Activated CD4-positive, alpha-beta T cell treated with anti-CD3 and anti-CD28 coated beads for 36 hours (primary cell): Measurements from ENCODE around the gene MAP3K4. TPM values are rescaled to one million over a fixed set of nuclear protein-coding genes. Genes with fewer than 3 reads are reported as not detected.

Experiments used
- ATAC-seq: fragments of 200-7000 bp; cut with Tn5 transposase; one replicate; pipeline ENCODE4 v1.10.0; 2021; ENCODE audit warnings: mild to moderate bottlenecking, moderate library complexity
- CTCF ChIA-PET: fragments of 350-600 bp; sonication (Branson Sonifier 250); formaldehyde crosslinking; loops from one replicate; lab custom pipeline; 2021; ENCODE audit warnings: antibody characterized with exemption; lab: Charles Lee
- POLR2A ChIA-PET: fragments of 350-600 bp; sonication (Branson Sonifier 250); formaldehyde crosslinking; loops from one replicate; lab custom pipeline; 2021; ENCODE audit warnings: antibody characterized with exemption, inconsistent platforms; lab: Charles Lee
- DNase-seq: peaks from one replicate; pipeline ENCODE4 v3.0.0-alpha.2; 2020
- H3K27ac Mint-ChIP-seq: one replicate; pipeline ENCODE4 v1.8.0; 2021; ENCODE audit warnings: mixed read lengths
- H3K27me3 Mint-ChIP-seq: one replicate; pipeline ENCODE4 v1.8.0; 2021; ENCODE audit warnings: mixed read lengths
- H3K36me3 Mint-ChIP-seq: one replicate; pipeline ENCODE4 v1.8.0; 2021; ENCODE audit warnings: low read depth, mixed read lengths
- H3K4me1 Mint-ChIP-seq: one replicate; pipeline ENCODE4 v1.8.0; 2021; ENCODE audit warnings: mixed read lengths
- H3K4me3 Mint-ChIP-seq: one replicate; pipeline ENCODE4 v1.8.0; 2021; ENCODE audit warnings: mild to moderate bottlenecking, moderate library complexity, mixed read lengths
- H3K9me3 Mint-ChIP-seq: one replicate; pipeline ENCODE4 v1.8.0; 2021; ENCODE audit warnings: low read depth, mixed read lengths
- intact Hi-C, 2 experiments: fragments of 100-400 bp; cut with DNase I in 1 of 2; cut with micrococcal nuclease in 1 of 2; formaldehyde crosslinking; loops; one replicate each; pipeline versions ENCODE4 v1.14.2 to v1.15.1; 2022 to 2024; cut with DNase I, micrococcal nuclease
- total RNA-seq, 2 experiments: library from RNA; stranded (reverse); gene quantifications; one replicate each; pipeline ENCODE4 v1.2.3, GENCODE V29; 2021

Gene MAP3K4
- total RNA-seq, 2 experiments from 2014 or later: 45.3 to 61.2 TPM

GRCh38 chr6:161009991-161010390, 18.4 kb downstream of the MAP3K4 start:
- CTCF ChIA-PET: interaction anchor here (3.4 kb wide), 1 partner anchor 12 kb away, joined by 11 read pairs; no protein-coding TSS in a partner anchor
- intact Hi-C loops: no loop called here

GRCh38 chr6:161010418-161010817, 18.8 kb downstream of the MAP3K4 start:
- DNase-seq (no peak), ATAC-seq (no peak)
- no peaks in the 10 kb centered on the region for H3K27me3 Mint-ChIP-seq
- H3K9me3 Mint-ChIP-seq: no peaks in the 10 kb centered on the region
- intact Hi-C loops: no loop called here
- H3K4me1 Mint-ChIP-seq: peaks cover 30% of the 10 kb centered on the region
- CTCF ChIA-PET: interaction anchor here (3.4 kb wide), 1 partner anchor 12 kb away, joined by 11 read pairs; no protein-coding TSS in a partner anchor
- POLR2A ChIA-PET: no interaction called here
- no peak overlapping the region for H3K27ac Mint-ChIP-seq
- H3K36me3 Mint-ChIP-seq: peaks cover 12% of the 10 kb centered on the region
- no peak overlapping the region for H3K4me3 Mint-ChIP-seq

More at GRCh38 chr6:161009991-161010390, 18.4 kb downstream of the MAP3K4 start:
- no peak overlapping the region for H3K4me3 Mint-ChIP-seq
- H3K4me1 Mint-ChIP-seq: peaks cover 27% of the 10 kb centered on the region
- no peaks in the 10 kb centered on the region for H3K9me3 Mint-ChIP-seq
- POLR2A ChIA-PET: interaction anchor here (0.7 kb wide), 1 partner anchor 19 kb away, joined by 3 read pairs; the partner anchor contains the start of gene MAP3K4
- no peak overlapping the region for H3K27ac Mint-ChIP-seq
- no peak for ATAC-seq
- no peaks in the 10 kb centered on the region for H3K27me3 Mint-ChIP-seq
- H3K36me3 Mint-ChIP-seq: peaks cover 9% of the 10 kb centered on the region
- no peak for DNase-seq

GRCh38 chr6:161011492-161012480, 20.2 kb downstream of the MAP3K4 start:
- Mint-ChIP-seq H3K27ac (no peak overlapping the region), H3K9me3 (no peaks in the 10 kb centered on the region), H3K36me3 (peaks cover 17% of the 10 kb centered on the region), H3K27me3 (no peaks in the 10 kb centered on the region), H3K4me1 (peaks cover 33% of the 10 kb centered on the region), H3K4me3 (no peak overlapping the region)
- DNase-seq (no peak), ATAC-seq (no peak)
- CTCF ChIA-PET: interaction anchor here (1.0 to 3.4 kb wide), 2 partner anchors 10 to 13 kb away, joined by 3 to 11 read pairs; no protein-coding TSS in a partner anchor
- intact Hi-C loops: no loop called here
- POLR2A ChIA-PET: no interaction called here

GRCh38 chr6:161013695-161014094, 22.1 kb downstream of the MAP3K4 start:
- intact Hi-C loops: no loop called here
- no peak for ATAC-seq
- Mint-ChIP-seq H3K27ac (no peak overlapping the region), H3K4me1 (peaks cover 38% of the 10 kb centered on the region), H3K9me3 (no peaks in the 10 kb centered on the region), H3K4me3 (no peak overlapping the region), H3K36me3 (peaks cover 17% of the 10 kb centered on the region), H3K27me3 (no peaks in the 10 kb centered on the region)
- ChIA-PET POLR2A (no interaction called here), CTCF (interaction anchor here (1.3 kb wide), 1 partner anchor 103 kb away, joined by 3 read pairs; no protein-coding TSS in a partner anchor)
- DNase-seq: no peak

- peaks cover 26% of the 10 kb centered on the region for H3K36me3 Mint-ChIP-seq
- intact Hi-C loops: no loop called here
- H3K27me3 Mint-ChIP-seq: no peaks in the 10 kb centered on the region
- H3K4me3 Mint-ChIP-seq: no peak overlapping the region
- H3K9me3 Mint-ChIP-seq: peaks cover 3% of the 10 kb centered on the region
- ATAC-seq: no peak
- H3K27ac Mint-ChIP-seq: no peak overlapping the region
- no peak for DNase-seq
- ChIA-PET CTCF (interaction anchor here (0.7 kb wide), 1 partner anchor 9 kb away, joined by 3 read pairs; no protein-coding TSS in a partner anchor), POLR2A (no interaction called here)
- peaks cover 33% of the 10 kb centered on the region for H3K4me1 Mint-ChIP-seq
Observed at GRCh38 chr6:161017766-161018564, 26.4 kb downstream of the MAP3K4 start.

- Mint-ChIP-seq H3K27ac (no peak overlapping the region), H3K36me3 (peaks cover 24% of the 10 kb centered on the region), H3K4me3 (no peak overlapping the region), H3K4me1 (peaks cover 32% of the 10 kb centered on the region), H3K9me3 (peaks cover 3% of the 10 kb centered on the region), H3K27me3 (no peaks in the 10 kb centered on the region)
- ChIA-PET POLR2A (no interaction called here), CTCF (no interaction called here)
- intact Hi-C loops: no loop called here
- no peak for DNase-seq
- no peak for ATAC-seq
Observed at GRCh38 chr6:161019324-161019839, 27.8 kb downstream of the MAP3K4 start.

- POLR2A ChIA-PET: no interaction called here
- CTCF ChIA-PET: interaction anchor here (1.0 kb wide), 1 partner anchor 9 kb away, joined by 3 read pairs; no protein-coding TSS in a partner anchor
- H3K27me3 Mint-ChIP-seq: no peaks in the 10 kb centered on the region
- no peak overlapping the region for H3K27ac Mint-ChIP-seq
- H3K4me3 Mint-ChIP-seq: no peak overlapping the region
- peaks cover 28% of the 10 kb centered on the region for H3K36me3 Mint-ChIP-seq
- H3K9me3 Mint-ChIP-seq: peaks cover 3% of the 10 kb centered on the region
- intact Hi-C loops: no loop called here
- ATAC-seq (no peak), DNase-seq (no peak)
- peaks cover 28% of the 10 kb centered on the region for H3K4me1 Mint-ChIP-seq
Observed at GRCh38 chr6:161021543-161021942, 30.0 kb downstream of the MAP3K4 start.

- ChIA-PET CTCF (interaction anchor here (1.0 kb wide), 1 partner anchor 9 kb away, joined by 3 read pairs; no protein-coding TSS in a partner anchor), POLR2A (no interaction called here)
- Mint-ChIP-seq H3K4me1 (peaks cover 32% of the 10 kb centered on the region), H3K4me3 (no peak overlapping the region), H3K36me3 (peaks cover 28% of the 10 kb centered on the region), H3K27me3 (no peaks in the 10 kb centered on the region), H3K9me3 (peaks cover 3% of the 10 kb centered on the region), H3K27ac (no peak overlapping the region)
- no peak for ATAC-seq
- intact Hi-C loops: no loop called here
- DNase-seq: no peak
Observed at GRCh38 chr6:161021998-161022743, 30.6 kb downstream of the MAP3K4 start.

GRCh38 chr6:161023316-161023715, 31.7 kb downstream of the MAP3K4 start:
- H3K4me3 Mint-ChIP-seq: no peak overlapping the region
- DNase-seq (no peak), ATAC-seq (no peak)
- H3K27ac Mint-ChIP-seq: no peak overlapping the region
- intact Hi-C loops: no loop called here
- peaks cover 3% of the 10 kb centered on the region for H3K9me3 Mint-ChIP-seq
- H3K36me3 Mint-ChIP-seq: peaks cover 28% of the 10 kb centered on the region
- H3K27me3 Mint-ChIP-seq: no peaks in the 10 kb centered on the region
- POLR2A ChIA-PET: no interaction called here
- CTCF ChIA-PET: interaction anchor here (0.6 kb wide), 1 partner anchor 53 kb away, joined by 3 read pairs; no protein-coding TSS in a partner anchor
- peaks cover 35% of the 10 kb centered on the region for H3K4me1 Mint-ChIP-seq

GRCh38 chr6:161024364-161024920, 32.9 kb downstream of the MAP3K4 start:
- intact Hi-C loops: no loop called here
- peaks cover 26% of the 10 kb centered on the region for H3K36me3 Mint-ChIP-seq
- peaks cover 3% of the 10 kb centered on the region for H3K9me3 Mint-ChIP-seq
- DNase-seq (no peak), ATAC-seq (no peak)
- POLR2A ChIA-PET: no interaction called here
- CTCF ChIA-PET: no interaction called here
- no peak overlapping the region for H3K27ac Mint-ChIP-seq
- no peak overlapping the region for H3K4me3 Mint-ChIP-seq
- no peaks in the 10 kb centered on the region for H3K27me3 Mint-ChIP-seq
- H3K4me1 Mint-ChIP-seq: peaks cover 34% of the 10 kb centered on the region
